Skin of body (tissue), 2 donors: ENCODE results near the gene ZFHX2. TPM values are rescaled to one million over a fixed set of nuclear protein-coding genes. Genes with fewer than 3 reads are reported as not detected.
A peak's percentile ranks its signal among the peaks of the same experiment; 100 is the strongest.

Experiments used
- DNase-seq: peaks from one replicate; lab custom pipeline; 2025; lab: John Stamatoyannopoulos, UW
- total RNA-seq: library from RNA; depleted of rRNA; stranded (reverse); fragments of >200 nt; gene quantifications from one replicate; pipeline ENCODE4 v1.2.3, GENCODE V29; 2014

Gene ZFHX2
- total RNA-seq, 1 donor from 2014 or later: 0.39 TPM

- no peak for DNase-seq
Measured at GRCh38 chr14:23573384-23574015, 21.9 kb upstream of the ZFHX2 start.

- no peak for DNase-seq
Measured at GRCh38 chr14:23572836-23573235, 21.3 kb upstream of the ZFHX2 start.

GRCh38 chr14:23572524-23572828 lies 20.9 kb upstream of the ZFHX2 start:
- no peak for DNase-seq

GRCh38 chr14:23571701-23572523 lies 20.3 kb upstream of the ZFHX2 start:
- DNase-seq: no peak

GRCh38 chr14:23570806-23571483 lies 19.4 kb upstream of the ZFHX2 start:
- DNase-seq: no peak

- no peak for DNase-seq
Measured at GRCh38 chr14:23569443-23570151, 18.0 kb upstream of the ZFHX2 start.

GRCh38 chr14:23568600-23569331 lies 17.2 kb upstream of the ZFHX2 start:
- no peak for DNase-seq

GRCh38 chr14:23568021-23568599 lies 16.5 kb upstream of the ZFHX2 start:
- DNase-seq: no peak

GRCh38 chr14:23567186-23568020 lies 15.8 kb upstream of the ZFHX2 start, which contains the start of gene AP1G2:
AP1G2 (minus strand) TSS chr14:23567791; CDS start chr14:23567314, 477 bp downstream.
- no peak for DNase-seq

- no peak for DNase-seq
Measured at GRCh38 chr14:23566778-23567185, 15.2 kb upstream of the ZFHX2 start.

GRCh38 chr14:23566112-23566777 lies 14.7 kb upstream of the ZFHX2 start:
- DNase-seq: no peak

- no peak for DNase-seq
Measured at GRCh38 chr14:23565626-23566025, 14.1 kb upstream of the ZFHX2 start.

GRCh38 chr14:23564876-23565275 lies 13.3 kb upstream of the ZFHX2 start:
- no peak for DNase-seq

GRCh38 chr14:23564181-23564812 lies 12.7 kb upstream of the ZFHX2 start:
- DNase-seq: no peak

GRCh38 chr14:23563473-23564180 lies 12.1 kb upstream of the ZFHX2 start:
- DNase-seq: no peak

GRCh38 chr14:23562822-23563472 lies 11.4 kb upstream of the ZFHX2 start:
- peak; percentile 34 for DNase-seq
